ENCODE measurements around the gene SPG11. TPM values are rescaled to one million over a fixed set of nuclear protein-coding genes. Genes with fewer than 3 reads are reported as not detected.

Gene SPG11
- total RNA-seq, 4 donors from 2014 or later = 123 to 182 (median 168) TPM

- intact Hi-C loops (cut with DNase I) = no loop called here
- no peak for DNase-seq
- no peaks in the 10 kb centered on the region for H3K27me3 ChIP-seq
- H3K9me3 ChIP-seq = no peaks in the 10 kb centered on the region
- 89 to 93% methylated on average over 5 of the region's 5 CpGs for WGBS, 2 donors
- no peak overlapping the region for H3K4me3 ChIP-seq (replicated peaks in 1 of 3)
- no peaks in the 10 kb centered on the region for H3K36me3 ChIP-seq
- H3K4me1 ChIP-seq = peaks cover 1 to 8% of the 10 kb centered on the region in 2 donors
- H3K27ac ChIP-seq = no peak overlapping the region
- TF ChIP-seq CTCF (IDR thresholded peaks at IDR 0.05) (no peak), POLR2A (IDR thresholded peaks at IDR 0.05) (no peak)
Observed at GRCh38 chr15:44675911-44676310, 12.4 kb upstream of the SPG11 start.

GRCh38 chr15:44673639-44674038 lies 10.2 kb upstream of the SPG11 start:
- WGBS, 2 donors = 91 to 97% methylated on average over 2 of the region's 2 CpGs
- Histone ChIP-seq H3K4me1 (peaks cover 9 to 19% of the 10 kb centered on the region in 2 donors), H3K27me3 (no peaks in the 10 kb centered on the region)

GRCh38 chr15:44670087-44670950 lies 6.9 kb upstream of the SPG11 start:
- no peaks in the 10 kb centered on the region for H3K36me3 ChIP-seq
- H3K27ac ChIP-seq = peak overlapping the region; percentile 22 to 82 (median 53)
- WGBS, 2 donors = 72 to 80% methylated on average over 6 of the region's 6 CpGs
- H3K9me3 ChIP-seq = no peaks in the 10 kb centered on the region
- no peaks in the 10 kb centered on the region for H3K27me3 ChIP-seq
- intact Hi-C loops (cut with DNase I) = no loop called here
- DNase-seq = peak; percentile 33 to 48
- peaks cover 9 to 18% of the 10 kb centered on the region in 2 donors for H3K4me1 ChIP-seq
- no peak for TF ChIP-seq CTCF (IDR thresholded peaks at IDR 0.05)
- TF ChIP-seq POLR2A (IDR thresholded peaks at IDR 0.05) = no peak
- H3K4me3 ChIP-seq (replicated peaks in 1 of 3) = no peak overlapping the region

More at GRCh38 chr15:44673639-44674038, 10.2 kb upstream of the SPG11 start:
- Histone ChIP-seq H3K36me3 (no peaks in the 10 kb centered on the region), H3K4me3 (replicated peaks in 1 of 3) (no peak overlapping the region), H3K27ac (no peak overlapping the region), H3K9me3 (no peaks in the 10 kb centered on the region)
- no peak for DNase-seq
- TF ChIP-seq POLR2A (IDR thresholded peaks at IDR 0.05) = no peak
- TF ChIP-seq CTCF (IDR thresholded peaks at IDR 0.05) = no peak
- intact Hi-C loops (cut with DNase I) = no loop called here

GRCh38 chr15:44668921-44669320 lies 5.5 kb upstream of the SPG11 start:
- intact Hi-C loops (cut with DNase I) = loop anchor here (5.0 to 10.0 kb wide), 2 partner anchors 68 to 84 kb away; partner anchors contain the start of gene TRIM69
- Histone ChIP-seq H3K27me3 (no peaks in the 10 kb centered on the region), H3K27ac (no peak overlapping the region), H3K36me3 (no peaks in the 10 kb centered on the region), H3K9me3 (no peaks in the 10 kb centered on the region), H3K4me1 (peaks cover 11 to 24% of the 10 kb centered on the region in 2 donors), H3K4me3 (replicated peaks in 1 of 3) (no peak overlapping the region)
- WGBS, 2 donors = 72 to 100% methylated on average over 2 of the region's 2 CpGs
- TF ChIP-seq POLR2A (IDR thresholded peaks at IDR 0.05) (no peak), CTCF (IDR thresholded peaks at IDR 0.05) (no peak)
- no peak for DNase-seq

GRCh38 chr15:44667039-44667360 lies 3.5 kb upstream of the SPG11 start:
- Histone ChIP-seq H3K4me3 (replicated peaks in 1 of 3) (no peak overlapping the region), H3K4me1 (peaks cover 20 to 25% of the 10 kb centered on the region in 2 donors), H3K27me3 (no peaks in the 10 kb centered on the region), H3K27ac (no peak overlapping the region), H3K9me3 (no peaks in the 10 kb centered on the region), H3K36me3 (no peaks in the 10 kb centered on the region)
- DNase-seq = no peak
- intact Hi-C loops (cut with DNase I) = loop anchor here (5.0 to 10.0 kb wide), 2 partner anchors 70 to 82 kb away; partner anchors contain the start of gene TRIM69
- TF ChIP-seq POLR2A (IDR thresholded peaks at IDR 0.05) (no peak), CTCF (IDR thresholded peaks at IDR 0.05) (no peak)
- WGBS, 2 donors = 65 to 70% methylated on average over 3 of the region's 3 CpGs

All from thyroid gland (tissue), 4 donors.